Measurements from ENCODE around the gene C2orf66. TPM values are rescaled to one million over a fixed set of nuclear protein-coding genes. Genes with fewer than 3 reads are reported as not detected.

Gene C2orf66
- total and polyA plus RNA-seq, 2 donors (not counting 1 experiment from before 2014, with no cell fraction given) = not detected

Small RNA genes within 50 kb of the gene (small RNA-seq; reads per million reads assigned to genes)
- not detected for gene AC012486.1 (ENCODE audit: insufficient read length, low read depth, low replicate concordance)

Other genes starting within 250 kb of the C2orf66 start
- gene HECW2, start 215.8 kb downstream of the C2orf66 start, total RNA-seq = 0.57 and 0.70 TPM in 2 replicates
- 0.22 and 0.27 TPM in 2 replicates for gene HECW2, start 215.8 kb downstream of the C2orf66 start, polyA plus RNA-seq
- 4.9 and 5.0 TPM in 2 replicates for gene CCDC150, start 169.6 kb downstream of the C2orf66 start, total RNA-seq
- 0.70 and 1.4 TPM in 2 replicates for gene CCDC150, start 169.6 kb downstream of the C2orf66 start, polyA plus RNA-seq
- 35.2 and 41.9 TPM in 2 replicates for gene GTF3C3, start 9.7 kb downstream of the C2orf66 start, total RNA-seq
- gene GTF3C3, start 9.7 kb downstream of the C2orf66 start, polyA plus RNA-seq = 12.5 and 16.6 TPM in 2 replicates
- gene PGAP1, start 117.4 kb upstream of the C2orf66 start, total RNA-seq = 21.8 and 22.9 TPM in 2 replicates
- 0.25 and 0.58 TPM in 2 replicates for gene PGAP1, start 117.4 kb upstream of the C2orf66 start, polyA plus RNA-seq

Measured in B cell (primary cell).